NCI-H1092 (cell line): Measurements from ENCODE around the gene ZFYVE28.

Source experiments
- DNase-seq: peaks from one replicate; lab custom pipeline; 2025; lab: John Stamatoyannopoulos, UW

Gene ZFYVE28

GRCh38 chr4:2331519-2332200 is 86.8 kb downstream of the ZFYVE28 start:
- DNase-seq: no peak

- DNase-seq: no peak
Measured at GRCh38 chr4:2331043-2331420, 87.4 kb downstream of the ZFYVE28 start.

GRCh38 chr4:2330091-2331042 is 88.1 kb downstream of the ZFYVE28 start:
- DNase-seq: no peak

- no peak for DNase-seq
Measured at GRCh38 chr4:2327579-2327978, 90.9 kb downstream of the ZFYVE28 start.

- no peak for DNase-seq
Measured at GRCh38 chr4:2324891-2325290, 93.6 kb downstream of the ZFYVE28 start.

- DNase-seq: no peak
Measured at GRCh38 chr4:2322841-2323240, 95.6 kb downstream of the ZFYVE28 start.

- no peak for DNase-seq
Measured at GRCh38 chr4:2322227-2322626, 96.2 kb downstream of the ZFYVE28 start.

- no peak for DNase-seq
Measured at GRCh38 chr4:2321279-2322196, 96.9 kb downstream of the ZFYVE28 start.

GRCh38 chr4:2320746-2321145 is 97.7 kb downstream of the ZFYVE28 start:
- no peak for DNase-seq

GRCh38 chr4:2320152-2320551 is 98.3 kb downstream of the ZFYVE28 start:
- DNase-seq: no peak

GRCh38 chr4:2318885-2319284 is 99.6 kb downstream of the ZFYVE28 start:
- no peak for DNase-seq

GRCh38 chr4:2318476-2318875 is 100.0 kb downstream of the ZFYVE28 start:
- no peak for DNase-seq

GRCh38 chr4:2313366-2313765 is 105.1 kb downstream of the ZFYVE28 start:
- DNase-seq: no peak

GRCh38 chr4:2306773-2307410 is 111.6 kb downstream of the ZFYVE28 start:
- no peak for DNase-seq

- DNase-seq: no peak
Measured at GRCh38 chr4:2305766-2306501, 112.5 kb downstream of the ZFYVE28 start.

- no peak for DNase-seq
Measured at GRCh38 chr4:2304877-2305561, 113.4 kb downstream of the ZFYVE28 start.

GRCh38 chr4:2304321-2304876 is 114.0 kb downstream of the ZFYVE28 start:
- DNase-seq: no peak

GRCh38 chr4:2303686-2304320 is 114.6 kb downstream of the ZFYVE28 start:
- DNase-seq: no peak

- DNase-seq: no peak
Measured at GRCh38 chr4:2303121-2303685, 115.2 kb downstream of the ZFYVE28 start.
